A673 (cell line): ENCODE results near the gene SLC45A1.

Experiments
- EZH2 ChIP-seq: fragments of 200-600 bp; sonication (generic); IDR thresholded peaks from 2 replicates; pipeline ENCODE4 v1.6.1; 2017; ENCODE audit warnings: borderline replicate concordance, low read depth, mild to moderate bottlenecking, mixed read lengths, antibody characterized with exemption, low read length; ENCODE audit not compliant: poor library complexity, severe bottlenecking
- TF ChIP-seq, protein P1 (sequence below): fragments of 300-800, 200-600 bp; sonication (generic); conservative IDR thresholded peaks from 2 replicates; pipeline ENCODE4 v1.5.1; 2017; ENCODE audit warnings: low read depth, mild to moderate bottlenecking, antibody characterized with exemption, low read length, moderate library complexity, mixed read lengths

DNA sequence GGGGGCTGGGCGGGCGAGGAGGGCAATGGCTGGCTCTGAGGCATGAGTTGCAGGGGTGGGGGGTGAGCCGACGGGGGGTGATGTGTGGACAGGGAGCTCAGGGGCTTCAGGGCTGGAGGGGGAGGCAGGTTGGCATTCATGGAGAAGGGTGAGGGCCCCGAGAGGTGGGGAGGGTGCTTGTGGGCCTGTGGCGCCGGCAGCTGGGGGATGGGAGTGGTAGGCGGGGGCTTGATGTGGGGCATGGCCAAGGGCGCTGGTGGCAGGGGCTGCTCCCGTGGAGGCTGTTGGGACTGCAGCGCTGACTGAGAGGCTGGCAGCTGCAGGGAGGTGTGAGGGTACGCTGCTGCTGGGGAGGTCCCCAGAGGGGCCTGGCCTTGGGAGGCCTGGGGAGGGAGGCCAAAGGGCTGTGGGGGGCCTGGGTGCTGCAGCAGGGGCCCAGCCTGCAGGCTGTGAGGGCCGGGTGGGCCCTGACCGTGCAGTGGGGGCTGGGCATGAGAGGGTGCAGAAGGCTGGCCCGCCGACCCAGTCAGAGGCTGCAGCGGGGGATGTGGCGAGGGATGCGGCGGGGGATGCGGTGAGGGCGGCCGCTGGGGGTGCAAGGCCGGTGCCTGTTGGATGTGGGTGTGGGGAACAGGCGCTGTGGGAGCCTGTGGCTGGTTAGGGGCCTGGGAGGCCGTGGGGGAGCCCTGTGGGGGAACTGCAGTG is 42.7 kb downstream of the SLC45A1 start:
- TF ChIP-seq EZH2, result no peak
- TF ChIP-seq, protein P1, sequence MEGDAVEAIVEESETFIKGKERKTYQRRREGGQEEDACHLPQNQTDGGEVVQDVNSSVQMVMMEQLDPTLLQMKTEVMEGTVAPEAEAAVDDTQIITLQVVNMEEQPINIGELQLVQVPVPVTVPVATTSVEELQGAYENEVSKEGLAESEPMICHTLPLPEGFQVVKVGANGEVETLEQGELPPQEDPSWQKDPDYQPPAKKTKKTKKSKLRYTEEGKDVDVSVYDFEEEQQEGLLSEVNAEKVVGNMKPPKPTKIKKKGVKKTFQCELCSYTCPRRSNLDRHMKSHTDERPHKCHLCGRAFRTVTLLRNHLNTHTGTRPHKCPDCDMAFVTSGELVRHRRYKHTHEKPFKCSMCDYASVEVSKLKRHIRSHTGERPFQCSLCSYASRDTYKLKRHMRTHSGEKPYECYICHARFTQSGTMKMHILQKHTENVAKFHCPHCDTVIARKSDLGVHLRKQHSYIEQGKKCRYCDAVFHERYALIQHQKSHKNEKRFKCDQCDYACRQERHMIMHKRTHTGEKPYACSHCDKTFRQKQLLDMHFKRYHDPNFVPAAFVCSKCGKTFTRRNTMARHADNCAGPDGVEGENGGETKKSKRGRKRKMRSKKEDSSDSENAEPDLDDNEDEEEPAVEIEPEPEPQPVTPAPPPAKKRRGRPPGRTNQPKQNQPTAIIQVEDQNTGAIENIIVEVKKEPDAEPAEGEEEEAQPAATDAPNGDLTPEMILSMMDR, result no peak
